GM12878 (cell line): ENCODE measurements around the gene LRRC4. TPM values are rescaled to one million over a fixed set of nuclear protein-coding genes. Genes with fewer than 3 reads are reported as not detected.

ENCODE experiments used
- ATAC-seq: fragments of 200-7000 bp; cut with Tn5 transposase; 3 replicates; pipeline ENCODE4 v1.9.1; 2020; ENCODE audit warnings: mild to moderate bottlenecking, moderate library complexity
- BruUV-seq: library from RNA; stranded (reverse); fragments of 400-500 nt; replicated peaks from 2 replicates; lab custom pipeline; 2021; lab: Mats Ljungman, UMichigan
- CTCF ChIA-PET: fragments of 300-600 bp; sonication (Branson Sonifier 250); formaldehyde crosslinking; extraction: SDS; loops from one replicate; lab custom pipeline; 2021; ENCODE audit warnings: inconsistent platforms; lab: Yijun Ruan, JAX
- POLR2A ChIA-PET: fragments of 350-600 bp; formaldehyde crosslinking; extraction: SDS; loops from one replicate; lab custom pipeline; 2021; ENCODE audit warnings: inconsistent platforms; lab: Charles Lee
- RAD21 ChIA-PET: fragments of 300-600 bp; sonication (Branson Sonifier 250); formaldehyde crosslinking; loops from one replicate; lab custom pipeline; 2023; ENCODE audit warnings: antibody characterized with exemption; ENCODE audit not compliant: unreplicated experiment; lab: Charles Lee
- SMC1A ChIA-PET: fragments of 300-600 bp; sonication (Branson Sonifier 250); formaldehyde crosslinking; loops from one replicate; lab custom pipeline; 2023; ENCODE audit not compliant: unreplicated experiment, uncharacterized antibody; lab: Charles Lee
- DNase-seq: peaks from one replicate; pipeline ENCODE4 v3.0.0-alpha.2; 2011; ENCODE audit warnings: low read depth, low spot score
- FAIRE-seq: peaks from 3 replicates; lab custom pipeline; 2011; peaks lifted over from hg19 to GRCh38; lab: Jason Lieb, UNC
- H2AFZ ChIP-seq: 2 replicates; pipeline ENCODE4 v1.6.0; 2011; ENCODE audit warnings: low read depth, low read length, control low read depth; ENCODE audit not compliant: control insufficient read depth
- H3K27ac ChIP-seq: 2 replicates; pipeline ENCODE4 v1.5.1; 2011; ENCODE audit warnings: control low read depth; ENCODE audit not compliant: control insufficient read depth, insufficient read depth
- H3K27me3 ChIP-seq, 2 experiments: replicated peaks in 1 of 2; 2 replicates each; pipeline versions ENCODE4 v1.6.0 to v1.6.1; 2011; ENCODE audit warnings: low read length in 1 of 2; ENCODE audit not compliant: control insufficient read depth in 2 of 2, insufficient read depth in 2 of 2
- H3K36me3 ChIP-seq, 2 experiments: 2 replicates each; pipeline ENCODE4 v1.5.1; 2011; ENCODE audit warnings: low read length in 1 of 2; ENCODE audit not compliant: control insufficient read depth in 2 of 2, insufficient read depth in 2 of 2
- H3K4me1 ChIP-seq: 2 replicates; pipeline ENCODE4 v1.6.1; 2011; ENCODE audit warnings: mild to moderate bottlenecking, low read length, moderate library complexity, mixed read lengths; ENCODE audit not compliant: control insufficient read depth, insufficient read depth
- H3K4me2 ChIP-seq: 2 replicates; pipeline ENCODE4 v1.6.0; 2011; ENCODE audit warnings: control low read depth; ENCODE audit not compliant: control insufficient read depth, insufficient read depth
- H3K4me3 ChIP-seq: fragments of 200-600 bp; sonication (generic); 2 replicates; pipeline ENCODE4 v1.5.1; 2016
- H3K79me2 ChIP-seq: 2 replicates; pipeline ENCODE4 v1.6.0; 2011; ENCODE audit warnings: low read length; ENCODE audit not compliant: control insufficient read depth, insufficient read depth
- H3K9ac ChIP-seq: 2 replicates; pipeline ENCODE4 v1.8.0; 2011; ENCODE audit warnings: low read length, control low read depth, mixed read lengths; ENCODE audit not compliant: control insufficient read depth, insufficient read depth
- H3K9me3 ChIP-seq: replicated peaks from 3 replicates; pipeline ENCODE4 v1.5.1; 2011; ENCODE audit warnings: mild to moderate bottlenecking, low read length; ENCODE audit not compliant: control insufficient read depth, insufficient read depth
- H4K20me1 ChIP-seq: 2 replicates; pipeline ENCODE4 v1.6.0; 2011; ENCODE audit not compliant: control insufficient read depth, insufficient read depth
- CEBPB ChIP-seq, 2 experiments: fragments of 150-350 bp in 1 of 2; IDR thresholded peaks; 2 replicates each; pipeline ENCODE4 v1.6.1; 2012 to 2014; ENCODE audit warnings: low read depth in 2 of 2, low read length in 2 of 2, borderline replicate concordance in 1 of 2, inconsistent platforms in 1 of 2
- CHD4 ChIP-seq: fragments of 200-600 bp; sonication (generic); IDR thresholded peaks from 2 replicates; pipeline ENCODE4 v1.6.1; 2016; ENCODE audit warnings: mild to moderate bottlenecking
- EZH2 ChIP-seq: IDR thresholded peaks from 2 replicates; pipeline ENCODE4 v1.6.1; 2012; ENCODE audit warnings: low read depth, mild to moderate bottlenecking, control low read depth, inconsistent platforms, low read length, borderline replicate concordance; ENCODE audit not compliant: control insufficient read depth
- IRF4 ChIP-seq: IDR thresholded peaks from 2 replicates; pipeline ENCODE4 v1.6.1; 2011; ENCODE audit warnings: low read depth, low read length
- MTA3 ChIP-seq: IDR thresholded peaks from 2 replicates; pipeline ENCODE4 v1.6.1; 2012; ENCODE audit warnings: low read length, inconsistent platforms, borderline replicate concordance
- NFYB ChIP-seq: IDR thresholded peaks from 2 replicates; pipeline ENCODE4 v1.6.1; 2011; ENCODE audit warnings: low read depth, mild to moderate bottlenecking, low read length, improper control_type of control experiment, moderate library complexity; ENCODE audit not compliant: insufficient read depth
- NRF1 ChIP-seq: conservative IDR thresholded peaks from 2 replicates; pipeline ENCODE4 v1.6.1; 2011; ENCODE audit warnings: mild to moderate bottlenecking, low read depth, low read length, improper control_type of control experiment
- RELA ChIP-seq: fragments of 450-650 bp; IDR thresholded peaks from 2 replicates; pipeline ENCODE4 v1.8.0; 2014; ENCODE audit warnings: borderline replicate concordance; ENCODE audit not compliant: partially characterized antibody
- SMAD5 ChIP-seq: IDR thresholded peaks from 2 replicates; pipeline ENCODE4 v1.6.1; 2016; ENCODE audit warnings: antibody characterized with exemption, low read depth
- SUZ12 ChIP-seq: fragments of 200-600 bp; sonication (generic); IDR thresholded peaks from one replicate; pipeline ENCODE4 v1.6.1; 2018; ENCODE audit warnings: antibody characterized with exemption, mild to moderate bottlenecking; ENCODE audit not compliant: unreplicated experiment
- TBL1XR1 ChIP-seq: IDR thresholded peaks from 2 replicates; pipeline ENCODE4 v1.6.1; 2012; ENCODE audit warnings: low read depth, low read length, improper control_type of control experiment
- WGBS: methylation state at CpG from one replicate; pipeline ENCODE4 v1.1.6; 2016; ENCODE audit warnings: low lambda C conversion rate; ENCODE audit not compliant: insufficient replicate concordance, insufficient coverage; ENCODE audit errors: missing lambda C conversion rate; 5-methylcytosine and 5-hydroxymethylcytosine counted together
- in situ Hi-C: fragments of 300-500 bp; cut with MboI; formaldehyde crosslinking; loops from 9 replicates; pipeline ENCODE4 v1.14.3; 2018; ENCODE audit warnings: mixed read lengths
- intact Hi-C: fragments of 100-400 bp; cut with micrococcal nuclease; formaldehyde crosslinking; loops from one replicate; pipeline ENCODE4 v1.14.2; 2022; ENCODE audit not compliant: unreplicated experiment
- polyA plus RNA-seq, 11 experiments: library from polyadenylated mRNA; depleted of rRNA in 4 of 11; unstranded in 6 of 11; stranded (reverse) in 5 of 11; fragments of >200 nt; fragmentation: Nextera tagmentation in 4 of 11; fragmentation: Illumina TruSeq in 1 of 11; extraction: Ambion mirVana in 4 of 11; extraction: Trizol in 1 of 11; gene quantifications; 1 replicate in 1 of 11; 2 replicates in 10 of 11; pipeline versions ENCODE4 v1.2.1 to v1.2.3, GENCODE V29; 2011 to 2016; ENCODE audit warnings: inconsistent platforms in 2 of 11, missing spikeins in 2 of 11, low read depth in 1 of 11
- total RNA-seq, 4 experiments: library from RNA; depleted of rRNA in 3 of 4; stranded (reverse); fragments of >200 nt in 3 of 4; fragmentation: Illumina TruSeq in 1 of 4; extraction: Trizol in 1 of 4; gene quantifications; 2 replicates each; pipeline versions ENCODE4 v1.2.1 to v1.2.3, GENCODE V29; 2013 to 2021
- TF ChIP-seq, protein P1 (sequence below): IDR thresholded peaks from 2 replicates; pipeline ENCODE4 v1.6.1; 2012; ENCODE audit warnings: low read depth, low read length, improper control_type of control experiment
- TF ChIP-seq, protein P2 (sequence below): IDR thresholded peaks from 2 replicates; pipeline ENCODE4 v1.6.1; 2012; ENCODE audit warnings: low read length, inconsistent platforms
- TF ChIP-seq, protein P3 (sequence below): fragments of 450-650 bp; IDR thresholded peaks from 2 replicates; pipeline ENCODE4 v1.6.1; 2017; ENCODE audit warnings: antibody characterized with exemption, mild to moderate bottlenecking, moderate library complexity
- TF ChIP-seq, protein P4 (sequence below): fragments of 450-650 bp; IDR thresholded peaks from 2 replicates; pipeline ENCODE4 v1.6.1; 2017; ENCODE audit warnings: mild to moderate bottlenecking, moderate library complexity

The LRRC4 gene
- total and polyA plus RNA-seq, 10 of the 15 experiments (the other 5 are each of a cell fraction or from before 2014, with no cell fraction given), result 0.06 to 0.85 (median 0.12) TPM; not detected in 4

DNA sequence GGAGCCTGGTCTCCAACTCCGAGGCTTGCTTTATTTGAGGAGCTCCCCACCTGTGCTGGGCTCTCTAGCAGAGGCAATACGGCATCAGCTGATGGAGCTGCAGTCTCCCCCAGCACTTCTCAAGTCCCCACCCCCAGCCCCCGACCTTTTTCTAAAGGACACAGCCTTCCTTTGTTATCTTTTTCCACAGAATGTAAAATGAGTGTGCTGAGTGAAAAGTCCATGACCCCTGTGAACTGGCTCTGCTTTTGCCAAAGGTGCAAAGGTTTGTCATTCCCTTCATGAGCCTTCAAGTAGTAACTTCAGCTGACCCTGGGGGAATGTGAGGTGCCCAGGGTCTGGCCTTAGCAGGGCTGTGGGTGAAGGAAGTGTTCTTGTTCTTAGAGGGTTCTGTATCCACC is 25.5 kb downstream of the LRRC4 start:
- intact Hi-C loops, result no loop called here
- POLR2A ChIA-PET, result no interaction called here
- CTCF ChIA-PET, result interaction anchor here (0.6 to 1.4 kb wide), 3 partner anchors 16 to 295 kb away, joined by 3 to 4 read pairs (median 3); no protein-coding TSS in a partner anchor
- Histone ChIP-seq H3K79me2 (no peaks in the 10 kb centered on the region), H3K27me3 (no peaks in the 10 kb centered on the region), H3K4me2 (no peak overlapping the region), H3K36me3 (peaks cover 4 to 14% of the 10 kb centered on the region in 2 experiments; a peak in 3 of 4 replicates), H4K20me1 (0 out of 2 replicates have a peak, but pooled peaks cover 4% of the 10 kb centered on the region), H3K27ac (no peak overlapping the region), H3K4me1 (peaks cover 40% of the 10 kb centered on the region), H3K4me3 (no peak overlapping the region), H2AFZ (no peak overlapping the region), H3K9ac (no peak overlapping the region), H3K9me3 (no peaks in the 10 kb centered on the region)
- FAIRE-seq, result no peak
- in situ Hi-C loops, result no loop called here
- WGBS, result 94% methylated on average over 3 of the region's 3 CpGs
- BruUV-seq, result no TSS peak
- SMC1A ChIA-PET, result interaction anchor here (1.2 kb wide), 1 partner anchor 9 kb away, joined by 4 read pairs; no protein-coding TSS in a partner anchor
- no peak for DNase-seq
- RAD21 ChIA-PET, result no interaction called here
- no peak for ATAC-seq
- TF ChIP-seq IRF4 (no peak), NFYB (no peak), EZH2 (no peak), MTA3 (no peak), CHD4 (no peak), SMAD5 (no peak), TBL1XR1 (no peak), RELA (no peak), SUZ12 (no peak), NRF1 (no peak), CEBPB (IDR thresholded peaks at IDR 0.05; ENCODE audit: borderline replicate concordance in 1 of 2, low read depth in 2 of 2, low read length in 2 of 2) (no peak)
- TF ChIP-seq, protein P1, sequence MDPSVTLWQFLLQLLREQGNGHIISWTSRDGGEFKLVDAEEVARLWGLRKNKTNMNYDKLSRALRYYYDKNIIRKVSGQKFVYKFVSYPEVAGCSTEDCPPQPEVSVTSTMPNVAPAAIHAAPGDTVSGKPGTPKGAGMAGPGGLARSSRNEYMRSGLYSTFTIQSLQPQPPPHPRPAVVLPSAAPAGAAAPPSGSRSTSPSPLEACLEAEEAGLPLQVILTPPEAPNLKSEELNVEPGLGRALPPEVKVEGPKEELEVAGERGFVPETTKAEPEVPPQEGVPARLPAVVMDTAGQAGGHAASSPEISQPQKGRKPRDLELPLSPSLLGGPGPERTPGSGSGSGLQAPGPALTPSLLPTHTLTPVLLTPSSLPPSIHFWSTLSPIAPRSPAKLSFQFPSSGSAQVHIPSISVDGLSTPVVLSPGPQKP, result no peak
- TF ChIP-seq, protein P2, sequence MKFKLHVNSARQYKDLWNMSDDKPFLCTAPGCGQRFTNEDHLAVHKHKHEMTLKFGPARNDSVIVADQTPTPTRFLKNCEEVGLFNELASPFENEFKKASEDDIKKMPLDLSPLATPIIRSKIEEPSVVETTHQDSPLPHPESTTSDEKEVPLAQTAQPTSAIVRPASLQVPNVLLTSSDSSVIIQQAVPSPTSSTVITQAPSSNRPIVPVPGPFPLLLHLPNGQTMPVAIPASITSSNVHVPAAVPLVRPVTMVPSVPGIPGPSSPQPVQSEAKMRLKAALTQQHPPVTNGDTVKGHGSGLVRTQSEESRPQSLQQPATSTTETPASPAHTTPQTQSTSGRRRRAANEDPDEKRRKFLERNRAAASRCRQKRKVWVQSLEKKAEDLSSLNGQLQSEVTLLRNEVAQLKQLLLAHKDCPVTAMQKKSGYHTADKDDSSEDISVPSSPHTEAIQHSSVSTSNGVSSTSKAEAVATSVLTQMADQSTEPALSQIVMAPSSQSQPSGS, result no peak
- TF ChIP-seq, protein P3, sequence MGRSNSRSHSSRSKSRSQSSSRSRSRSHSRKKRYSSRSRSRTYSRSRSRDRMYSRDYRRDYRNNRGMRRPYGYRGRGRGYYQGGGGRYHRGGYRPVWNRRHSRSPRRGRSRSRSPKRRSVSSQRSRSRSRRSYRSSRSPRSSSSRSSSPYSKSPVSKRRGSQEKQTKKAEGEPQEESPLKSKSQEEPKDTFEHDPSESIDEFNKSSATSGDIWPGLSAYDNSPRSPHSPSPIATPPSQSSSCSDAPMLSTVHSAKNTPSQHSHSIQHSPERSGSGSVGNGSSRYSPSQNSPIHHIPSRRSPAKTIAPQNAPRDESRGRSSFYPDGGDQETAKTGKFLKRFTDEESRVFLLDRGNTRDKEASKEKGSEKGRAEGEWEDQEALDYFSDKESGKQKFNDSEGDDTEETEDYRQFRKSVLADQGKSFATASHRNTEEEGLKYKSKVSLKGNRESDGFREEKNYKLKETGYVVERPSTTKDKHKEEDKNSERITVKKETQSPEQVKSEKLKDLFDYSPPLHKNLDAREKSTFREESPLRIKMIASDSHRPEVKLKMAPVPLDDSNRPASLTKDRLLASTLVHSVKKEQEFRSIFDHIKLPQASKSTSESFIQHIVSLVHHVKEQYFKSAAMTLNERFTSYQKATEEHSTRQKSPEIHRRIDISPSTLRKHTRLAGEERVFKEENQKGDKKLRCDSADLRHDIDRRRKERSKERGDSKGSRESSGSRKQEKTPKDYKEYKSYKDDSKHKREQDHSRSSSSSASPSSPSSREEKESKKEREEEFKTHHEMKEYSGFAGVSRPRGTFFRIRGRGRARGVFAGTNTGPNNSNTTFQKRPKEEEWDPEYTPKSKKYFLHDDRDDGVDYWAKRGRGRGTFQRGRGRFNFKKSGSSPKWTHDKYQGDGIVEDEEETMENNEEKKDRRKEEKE, result no peak
- TF ChIP-seq, protein P4, sequence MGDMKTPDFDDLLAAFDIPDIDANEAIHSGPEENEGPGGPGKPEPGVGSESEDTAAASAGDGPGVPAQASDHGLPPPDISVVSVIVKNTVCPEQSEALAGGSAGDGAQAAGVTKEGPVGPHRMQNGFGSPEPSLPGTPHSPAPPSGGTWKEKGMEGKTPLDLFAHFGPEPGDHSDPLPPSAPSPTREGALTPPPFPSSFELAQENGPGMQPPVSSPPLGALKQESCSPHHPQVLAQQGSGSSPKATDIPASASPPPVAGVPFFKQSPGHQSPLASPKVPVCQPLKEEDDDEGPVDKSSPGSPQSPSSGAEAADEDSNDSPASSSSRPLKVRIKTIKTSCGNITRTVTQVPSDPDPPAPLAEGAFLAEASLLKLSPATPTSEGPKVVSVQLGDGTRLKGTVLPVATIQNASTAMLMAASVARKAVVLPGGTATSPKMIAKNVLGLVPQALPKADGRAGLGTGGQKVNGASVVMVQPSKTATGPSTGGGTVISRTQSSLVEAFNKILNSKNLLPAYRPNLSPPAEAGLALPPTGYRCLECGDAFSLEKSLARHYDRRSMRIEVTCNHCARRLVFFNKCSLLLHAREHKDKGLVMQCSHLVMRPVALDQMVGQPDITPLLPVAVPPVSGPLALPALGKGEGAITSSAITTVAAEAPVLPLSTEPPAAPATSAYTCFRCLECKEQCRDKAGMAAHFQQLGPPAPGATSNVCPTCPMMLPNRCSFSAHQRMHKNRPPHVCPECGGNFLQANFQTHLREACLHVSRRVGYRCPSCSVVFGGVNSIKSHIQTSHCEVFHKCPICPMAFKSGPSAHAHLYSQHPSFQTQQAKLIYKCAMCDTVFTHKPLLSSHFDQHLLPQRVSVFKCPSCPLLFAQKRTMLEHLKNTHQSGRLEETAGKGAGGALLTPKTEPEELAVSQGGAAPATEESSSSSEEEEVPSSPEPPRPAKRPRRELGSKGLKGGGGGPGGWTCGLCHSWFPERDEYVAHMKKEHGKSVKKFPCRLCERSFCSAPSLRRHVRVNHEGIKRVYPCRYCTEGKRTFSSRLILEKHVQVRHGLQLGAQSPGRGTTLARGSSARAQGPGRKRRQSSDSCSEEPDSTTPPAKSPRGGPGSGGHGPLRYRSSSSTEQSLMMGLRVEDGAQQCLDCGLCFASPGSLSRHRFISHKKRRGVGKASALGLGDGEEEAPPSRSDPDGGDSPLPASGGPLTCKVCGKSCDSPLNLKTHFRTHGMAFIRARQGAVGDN, result no peak
